ENCODE results near the gene KIAA0319L.
A peak's percentile ranks its signal among the peaks of the same experiment; 100 is the strongest.

The KIAA0319L gene

DNA sequence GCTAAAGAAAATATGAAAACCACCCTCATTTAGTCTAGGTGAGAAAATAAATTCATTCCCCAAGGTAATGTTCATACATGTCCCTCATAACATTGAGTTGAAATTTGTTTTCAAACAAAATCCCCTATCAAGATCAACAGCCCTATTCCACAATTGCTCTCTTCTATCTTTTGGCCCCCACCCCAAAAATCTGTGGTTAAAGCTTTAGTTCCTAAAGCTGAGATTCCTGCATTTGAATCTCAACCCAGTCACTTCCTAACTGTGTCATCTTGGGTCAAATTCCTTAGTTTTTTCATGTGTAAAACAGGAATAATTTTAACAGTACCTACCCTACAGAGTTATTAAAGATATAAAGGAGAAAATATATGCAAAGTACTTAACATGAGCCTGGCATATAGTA lies 22.0 kb downstream of the KIAA0319L start:
- no peak for DNase-seq

DNA sequence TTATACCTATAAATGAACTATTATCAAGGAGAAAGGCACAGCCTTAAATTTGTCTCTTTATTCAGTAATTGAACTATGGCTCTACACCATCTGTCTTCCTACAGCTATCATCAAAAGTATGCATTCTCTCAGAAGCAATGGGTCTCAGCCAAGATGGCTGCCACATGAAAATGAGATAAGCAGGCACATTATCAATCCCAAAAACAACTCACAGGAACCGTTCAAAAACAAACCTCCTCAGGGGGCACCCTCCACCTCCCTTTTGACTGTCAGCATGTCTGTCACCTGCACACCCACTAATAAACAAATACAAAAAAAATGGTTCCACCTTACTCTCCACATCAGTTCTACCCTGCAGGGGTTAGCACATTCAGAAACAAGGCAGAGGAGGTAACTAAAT lies 23.6 kb downstream of the KIAA0319L start:
- no peak for DNase-seq

DNA sequence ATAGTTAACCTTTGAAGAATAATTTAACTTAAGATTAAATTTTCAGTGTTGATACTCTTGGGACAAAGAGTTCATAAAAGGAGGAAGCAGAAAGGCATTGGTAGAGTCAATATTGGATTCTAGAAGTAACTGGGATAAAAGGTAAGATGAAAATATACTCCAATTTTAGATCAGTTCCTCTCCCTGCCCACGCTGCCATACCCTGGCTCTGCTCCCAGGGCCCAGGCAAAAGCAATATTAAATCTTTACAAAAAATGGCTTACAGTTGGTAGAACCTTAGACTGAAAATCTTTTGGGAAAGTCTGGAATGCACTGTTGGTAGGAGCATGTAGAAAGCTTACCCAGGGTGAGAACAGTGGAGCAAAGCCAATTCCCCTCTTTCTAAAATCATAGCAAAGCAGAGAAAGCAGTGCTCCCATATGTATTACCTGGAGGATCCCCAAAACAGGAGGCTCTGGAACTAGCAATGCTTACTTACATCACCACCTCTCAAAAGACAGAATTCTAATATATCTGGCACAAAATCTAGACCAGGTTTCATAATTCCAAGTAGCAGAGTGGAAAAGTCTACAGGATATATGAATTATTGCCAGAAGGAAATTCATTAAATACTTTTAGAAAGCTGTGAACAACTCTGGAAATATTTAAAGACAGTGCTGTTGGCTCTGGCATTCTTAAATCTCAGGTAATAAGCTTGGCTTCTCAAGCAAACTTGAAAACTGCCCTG lies 24.5 kb downstream of the KIAA0319L start:
- DNase-seq, result no peak

DNA sequence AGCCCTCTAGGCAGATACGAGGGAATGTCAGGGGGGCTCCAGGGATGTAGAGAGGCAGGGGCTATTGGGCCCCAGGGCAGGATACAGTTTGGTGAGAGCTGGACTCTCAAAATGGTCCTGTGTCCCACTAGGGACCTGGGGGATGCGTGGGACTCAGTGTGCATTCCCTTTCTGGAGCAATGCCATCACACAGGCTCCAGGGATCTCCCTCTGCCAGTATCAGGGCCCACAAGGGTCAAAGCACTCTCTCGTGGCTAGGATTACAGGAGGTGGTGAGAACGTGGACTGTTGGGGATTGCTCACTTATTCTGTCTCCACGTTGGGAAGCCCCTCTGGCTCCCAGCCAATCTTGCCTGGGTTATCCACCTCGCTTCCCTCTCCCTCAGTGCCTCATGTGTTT lies 25.8 kb downstream of the KIAA0319L start:
- DNase-seq, result no peak

DNA sequence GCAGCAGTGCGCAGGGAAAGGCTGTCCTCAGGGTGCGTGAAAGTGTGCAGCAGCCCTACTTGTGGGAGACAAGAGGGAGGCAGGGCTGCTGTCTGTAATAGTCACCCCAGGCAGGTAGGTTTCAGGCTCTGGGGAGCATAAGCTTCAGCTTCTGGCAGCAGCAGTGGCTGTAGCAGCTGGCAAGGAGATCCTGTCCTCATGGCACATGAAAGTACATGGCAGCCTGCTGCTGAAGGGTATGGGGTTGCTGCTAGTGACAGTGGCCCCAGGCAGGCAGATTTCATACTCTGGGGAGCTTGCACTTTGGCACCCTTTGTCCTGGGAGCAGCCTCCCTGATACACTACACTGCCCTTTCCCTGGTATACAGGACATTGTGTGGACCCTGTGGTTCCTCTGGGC lies 26.3 kb downstream of the KIAA0319L start:
- no peak for DNase-seq

DNA sequence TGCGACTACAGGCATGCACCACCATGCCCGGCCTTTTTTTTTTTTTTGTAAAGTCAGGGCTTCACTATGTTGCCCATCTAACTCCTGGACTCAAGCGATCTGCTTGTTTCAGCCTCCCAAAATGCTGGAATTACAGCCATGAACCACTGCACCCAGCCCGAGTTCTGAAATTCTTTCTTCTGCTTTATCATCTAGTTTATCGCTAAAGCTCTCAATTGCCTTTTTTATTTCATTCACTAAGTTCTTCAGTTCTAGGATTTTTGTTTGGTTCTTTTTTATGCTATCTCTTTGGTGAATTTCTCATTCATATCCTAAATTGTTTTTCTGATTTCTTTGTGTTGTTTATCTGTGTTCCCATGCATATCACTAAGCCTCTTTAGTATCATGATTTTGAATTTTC lies 27.0 kb downstream of the KIAA0319L start:
- no peak for DNase-seq

DNA sequence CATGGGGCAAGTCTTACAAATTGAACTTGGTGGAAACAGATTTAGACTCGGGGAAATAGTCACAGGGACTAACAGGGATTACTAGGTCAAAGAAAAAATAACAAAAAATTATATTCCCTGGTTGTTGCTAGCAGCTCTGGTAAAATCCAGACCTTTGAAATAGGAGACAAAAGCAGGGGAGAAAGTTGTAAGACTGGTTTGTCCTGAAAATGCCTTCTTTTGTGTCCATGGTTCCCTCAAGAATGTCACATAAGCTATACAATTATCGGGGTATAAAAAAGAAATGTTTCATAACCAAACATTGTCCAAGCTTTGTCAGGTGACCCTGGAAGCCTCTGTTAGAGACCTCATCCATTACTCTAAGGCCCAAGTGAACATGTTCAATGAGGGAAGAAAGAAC lies 33.1 kb downstream of the KIAA0319L start:
- DNase-seq, result no peak

DNA sequence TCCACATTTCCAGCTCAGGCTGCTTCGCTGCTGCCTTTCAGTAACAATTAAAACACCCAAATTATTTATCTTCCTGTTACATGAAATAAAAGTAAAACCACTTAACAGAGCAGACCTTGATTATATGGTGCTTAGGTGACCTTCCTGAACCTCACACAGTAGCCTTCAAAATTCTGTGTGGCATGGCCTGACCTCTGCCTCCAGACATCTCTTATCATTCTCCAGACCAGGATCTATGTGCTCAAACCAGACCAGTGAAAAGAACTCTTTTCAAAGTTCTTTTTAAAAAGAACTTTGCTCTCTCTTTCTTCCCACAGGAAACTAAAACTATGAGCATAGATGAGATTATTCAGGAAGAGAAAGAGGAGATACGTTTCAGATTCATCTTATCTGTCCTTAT lies 37.8 kb downstream of the KIAA0319L start:
- DNase-seq, result no peak

DNA sequence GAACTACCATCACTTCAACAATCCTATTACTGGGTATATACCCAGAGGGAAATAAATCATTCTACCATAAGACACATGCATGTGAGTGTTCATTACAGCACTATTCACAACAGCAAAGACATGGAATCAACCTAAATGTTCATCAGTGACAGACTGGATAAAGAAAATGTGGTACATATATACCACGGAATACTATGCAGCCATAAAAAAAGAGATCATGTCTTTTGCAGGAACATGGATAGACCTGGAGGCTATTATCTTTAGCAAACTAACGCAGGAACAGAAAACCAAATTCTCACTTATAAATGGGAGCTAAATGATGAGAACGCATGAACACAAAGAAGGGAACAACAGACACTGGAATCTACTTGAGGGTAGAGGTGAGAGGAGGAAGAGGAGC lies 39.0 kb downstream of the KIAA0319L start:
- no peak for DNase-seq

DNA sequence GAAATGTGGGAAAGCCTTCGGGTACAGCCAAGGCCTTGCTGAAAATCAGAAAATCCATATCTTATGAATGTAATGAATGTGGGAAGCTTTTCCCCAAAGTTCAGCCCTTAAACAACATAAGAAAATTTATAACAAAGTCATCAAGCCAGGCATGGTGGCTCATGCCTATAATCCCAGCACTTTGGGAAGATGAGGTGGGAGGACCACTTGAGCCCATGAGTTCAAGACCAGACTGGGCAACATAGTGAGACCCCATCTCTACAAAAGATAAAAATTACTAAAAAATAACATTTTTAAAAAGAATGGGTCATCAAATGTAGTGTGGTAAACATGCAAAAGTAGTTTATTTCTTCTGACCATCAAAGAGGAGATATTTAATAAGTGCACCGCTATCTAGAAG lies 45.9 kb downstream of the KIAA0319L start:
- DNase-seq, result no peak

DNA sequence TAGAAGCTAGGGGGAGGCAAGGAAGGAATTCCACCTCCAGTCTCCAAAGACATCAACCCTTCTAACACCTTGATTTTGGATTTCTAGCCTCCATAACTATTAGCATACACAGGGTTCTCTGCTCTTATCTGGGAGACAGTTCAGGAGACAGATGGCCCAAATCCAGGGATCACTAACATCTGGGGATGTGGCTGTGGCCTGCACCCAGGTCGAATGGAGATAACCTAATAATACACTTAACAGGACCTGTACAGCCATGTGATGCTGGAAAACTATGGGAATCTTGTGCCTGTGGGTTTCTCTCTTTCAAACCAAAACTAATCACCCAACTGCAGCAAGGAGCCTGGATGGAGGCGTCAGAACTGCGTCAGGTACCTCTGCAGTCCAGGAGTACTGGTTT lies 47.6 kb downstream of the KIAA0319L start:
- no peak for DNase-seq

DNA sequence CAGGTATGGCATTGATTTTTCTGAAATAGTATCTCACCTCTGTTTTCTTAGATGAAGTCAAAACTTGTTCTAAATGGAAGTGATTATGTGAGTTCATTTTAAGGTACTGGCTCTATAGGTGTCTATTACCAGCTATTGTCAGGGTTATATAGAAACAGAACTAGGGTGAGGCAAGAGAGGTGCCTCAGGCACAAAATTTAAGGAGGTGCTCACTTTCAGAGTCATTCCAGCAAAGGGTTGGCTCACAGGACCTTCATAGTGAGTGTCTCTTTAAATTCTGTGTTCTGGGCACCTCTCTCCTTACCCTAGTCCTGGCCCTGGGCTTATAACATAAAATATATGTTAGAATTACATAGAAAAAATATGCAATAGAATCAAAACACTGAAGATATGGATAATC lies 49.3 kb downstream of the KIAA0319L start:
- DNase-seq, result no peak

DNA sequence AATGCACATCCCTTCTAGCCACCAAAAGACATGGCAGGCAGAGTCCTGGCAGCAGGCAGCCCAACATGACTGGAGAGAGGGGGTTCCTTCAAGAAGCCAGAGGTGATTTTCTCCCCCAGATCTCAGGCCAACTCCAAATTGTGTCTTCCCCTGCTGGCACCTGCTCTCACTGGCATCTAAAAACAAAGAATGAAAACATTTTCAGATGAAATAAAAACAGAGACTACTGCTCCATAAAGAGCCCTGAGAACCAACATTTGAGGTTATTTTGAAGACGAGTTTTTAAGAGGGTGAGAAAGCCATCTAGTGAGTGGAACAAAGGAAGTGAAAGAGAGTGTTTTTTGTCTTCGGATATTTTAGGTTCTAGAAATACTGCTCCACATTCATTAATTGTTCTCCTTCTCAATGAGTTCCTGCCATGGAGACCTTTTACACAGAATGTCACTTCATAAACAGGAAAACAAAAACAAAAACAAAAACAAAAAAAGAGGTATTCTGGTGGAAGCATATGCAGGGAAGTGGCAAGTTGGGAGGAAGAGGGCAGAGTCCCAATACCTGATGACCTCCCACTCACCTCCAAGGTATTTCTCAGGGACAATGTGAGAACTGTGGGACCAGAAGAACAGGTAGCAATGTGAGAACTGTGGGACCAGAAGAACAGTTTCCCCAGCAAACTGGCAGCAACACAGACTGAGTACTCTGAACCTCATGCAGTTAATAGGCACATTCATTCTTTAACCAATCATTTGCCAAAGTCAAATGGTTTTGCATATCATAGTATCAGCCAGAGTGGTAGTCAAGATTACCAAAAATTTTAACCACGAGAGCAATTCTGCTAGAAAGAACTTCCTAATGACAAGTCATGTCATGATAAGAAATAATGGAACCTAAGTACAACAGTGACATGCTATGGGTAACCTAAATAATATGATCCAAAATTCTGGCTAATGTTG lies 50.0 kb downstream of the KIAA0319L start:
- DNase-seq, result no peak

DNA sequence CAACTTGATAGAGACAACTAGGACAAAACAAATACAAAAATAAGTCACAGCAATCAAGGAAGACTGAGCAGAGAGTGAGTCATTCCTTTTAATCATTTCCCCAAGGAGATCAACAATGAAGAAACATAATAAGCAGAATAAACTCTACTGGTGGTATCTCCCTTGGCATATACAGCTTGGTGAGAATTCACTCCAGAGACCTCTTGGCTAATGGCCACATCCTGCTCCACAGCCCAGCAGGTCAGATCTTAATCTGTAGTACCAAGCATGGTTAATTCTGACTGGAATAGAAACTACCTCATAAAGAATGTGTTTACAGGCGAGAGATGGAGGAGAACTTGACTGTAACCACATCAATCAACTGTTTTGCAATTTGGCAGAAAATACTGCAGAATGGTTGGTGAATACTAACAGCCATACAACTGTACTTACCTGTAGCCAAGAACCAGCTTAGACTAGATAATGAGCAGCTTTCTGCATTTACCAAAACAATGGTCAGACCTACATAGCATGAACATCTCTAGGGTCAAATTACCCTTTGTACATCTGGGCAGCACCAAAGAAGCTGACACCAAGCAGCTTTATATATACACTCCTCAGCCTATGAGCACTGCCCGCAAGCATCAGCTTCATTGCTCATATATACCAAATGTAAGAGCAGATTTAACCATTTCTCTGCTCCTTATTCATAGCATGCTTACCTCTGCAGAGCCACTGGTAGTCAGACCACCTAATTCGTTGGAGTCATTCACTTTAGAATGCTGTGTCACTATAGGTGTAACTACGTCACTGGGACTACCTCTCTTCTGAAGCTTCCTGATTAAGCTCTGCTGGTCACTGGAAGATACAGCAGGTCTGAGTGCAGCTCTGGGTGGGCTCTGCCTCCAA lies 51.0 kb downstream of the KIAA0319L start:
- peak; percentile 52 for DNase-seq

DNA sequence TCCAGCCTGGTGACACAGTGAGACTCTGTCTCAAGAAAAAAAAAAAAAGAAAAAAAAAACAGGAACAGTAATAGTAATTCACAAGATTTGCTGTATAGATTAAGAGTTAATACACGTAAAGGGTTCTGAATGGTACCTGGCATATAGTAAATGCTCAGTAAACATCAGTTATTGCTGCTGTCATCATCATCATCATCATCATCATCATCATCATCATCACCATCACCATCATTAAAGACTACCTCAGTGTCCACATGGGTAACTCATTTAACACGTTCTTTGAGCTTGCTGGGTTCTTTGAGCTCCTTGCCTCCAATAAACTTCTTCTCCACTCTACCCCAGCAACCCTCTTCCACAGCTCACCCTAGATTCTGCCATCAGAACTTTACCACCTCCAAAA lies 55.0 kb downstream of the KIAA0319L start:
- no peak for DNase-seq

DNA sequence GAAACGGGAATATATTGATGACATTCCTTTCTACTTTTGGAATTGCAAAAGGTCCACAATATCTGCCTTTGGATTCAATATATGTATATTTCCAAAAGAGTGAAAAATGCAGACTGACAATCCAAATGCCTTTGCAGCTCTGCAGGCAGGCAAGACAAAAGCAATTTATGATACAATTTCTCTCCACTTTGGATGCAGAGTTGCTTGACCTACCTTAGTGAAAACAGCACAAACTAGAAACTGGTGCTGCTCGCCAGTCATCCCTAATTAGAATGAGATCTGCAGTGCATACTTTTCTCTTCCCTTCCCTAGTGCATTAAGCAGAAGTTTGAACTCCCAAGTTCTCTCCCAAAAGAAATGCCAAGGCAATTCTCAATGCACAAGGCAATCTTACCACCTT lies 56.8 kb downstream of the KIAA0319L start:
- no peak for DNase-seq

DNA sequence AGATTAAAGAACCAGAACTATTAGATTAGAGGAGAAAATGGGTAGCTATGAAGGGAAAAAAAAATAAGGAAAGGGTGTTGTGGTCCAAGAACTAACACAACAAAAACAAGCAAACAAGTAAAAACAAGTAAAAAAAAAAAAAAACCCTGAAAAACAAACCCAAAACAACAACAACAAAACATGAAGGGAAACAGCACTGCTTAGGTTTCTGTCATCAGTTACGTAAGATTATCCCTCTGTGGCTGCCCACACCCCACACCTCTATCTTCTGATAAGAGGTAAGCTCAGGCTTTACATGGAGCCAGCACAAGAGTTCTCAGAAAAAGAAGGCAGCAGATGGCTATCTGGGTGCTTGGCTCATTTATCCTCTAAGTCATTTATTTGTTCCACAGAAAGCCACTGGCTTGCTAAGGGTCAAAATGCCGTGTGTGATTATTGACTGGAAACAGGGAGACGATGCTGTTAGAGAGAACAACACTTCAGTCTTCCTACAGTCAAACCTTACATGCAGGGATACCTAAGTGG lies 57.5 kb downstream of the KIAA0319L start:
- peak; percentile 32 for DNase-seq

DNA sequence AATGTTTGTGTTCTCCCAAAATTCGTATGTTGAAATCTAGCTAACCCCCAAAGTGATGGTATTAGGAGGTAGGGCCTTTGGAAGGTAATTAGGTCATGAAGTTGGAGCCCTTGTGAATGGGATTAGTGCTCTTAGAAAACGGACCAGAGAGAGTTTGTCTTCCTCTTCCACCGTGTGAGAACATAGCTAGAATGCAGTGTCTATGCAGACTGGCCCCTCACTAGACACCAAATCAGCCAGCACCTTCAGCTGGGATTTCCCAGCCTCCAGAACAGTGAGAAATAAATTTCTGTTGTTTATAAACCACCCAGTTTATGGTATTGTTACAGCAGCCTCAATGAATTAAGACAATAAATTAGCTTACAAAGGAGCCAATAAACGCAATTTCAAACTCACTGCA lies 58.0 kb downstream of the KIAA0319L start:
- DNase-seq, result no peak

DNA sequence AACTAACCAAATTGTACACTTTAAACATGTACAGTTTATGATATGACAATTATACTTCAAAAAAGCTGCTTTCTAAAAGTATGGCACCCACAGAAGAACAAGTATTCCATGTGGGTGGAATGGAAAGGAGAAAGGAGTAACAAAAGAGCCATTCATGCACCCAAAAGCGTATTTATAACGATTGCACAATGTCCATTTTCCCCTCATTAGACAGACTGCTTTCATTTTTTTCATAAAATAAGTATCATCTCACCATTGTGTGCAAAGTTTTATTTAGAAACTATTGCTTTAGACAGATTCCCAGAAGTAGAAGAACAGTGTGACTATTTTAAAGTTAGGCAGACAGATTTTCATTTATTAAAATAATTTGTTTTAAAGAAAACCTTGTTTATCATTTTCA lies 59.6 kb downstream of the KIAA0319L start:
- no peak for DNase-seq

DNA sequence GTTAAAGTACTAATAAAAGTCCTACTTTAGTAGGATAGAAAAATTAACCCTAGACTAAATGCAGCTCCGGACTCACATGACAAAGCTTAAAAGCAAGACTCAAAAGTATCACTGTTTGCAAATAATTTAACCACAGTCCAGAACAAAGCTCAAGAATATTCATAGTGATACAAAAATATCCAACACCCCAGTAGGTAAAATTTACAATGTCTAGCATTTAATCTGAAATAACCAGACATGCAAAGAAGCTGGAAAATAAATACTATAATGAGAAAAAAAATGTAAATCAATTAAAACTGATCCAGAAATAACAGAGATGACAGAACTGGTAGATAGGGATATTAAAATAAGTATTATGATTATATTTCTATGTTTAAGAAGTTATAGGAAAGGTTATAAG lies 67.0 kb downstream of the KIAA0319L start:
- no peak for DNase-seq

DNA sequence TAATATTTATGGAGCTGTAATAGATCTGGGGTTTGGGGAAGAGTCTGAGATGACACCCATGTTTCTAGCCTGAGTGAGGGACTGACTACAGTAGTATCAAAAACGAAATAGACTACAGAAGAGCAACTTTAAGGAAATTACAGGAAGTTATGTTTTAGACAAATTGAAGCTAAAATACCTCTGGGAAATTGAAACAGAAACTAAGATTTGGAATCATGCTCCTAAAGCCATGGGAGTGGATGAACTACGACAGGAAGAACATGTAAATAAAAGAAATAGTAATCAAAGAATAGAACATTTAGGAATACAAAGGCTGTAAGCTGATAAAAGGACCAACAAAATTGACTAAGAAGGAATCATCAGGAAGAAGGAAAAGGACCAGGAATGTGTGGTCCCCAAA lies 68.9 kb downstream of the KIAA0319L start:
- DNase-seq, result no peak

DNA sequence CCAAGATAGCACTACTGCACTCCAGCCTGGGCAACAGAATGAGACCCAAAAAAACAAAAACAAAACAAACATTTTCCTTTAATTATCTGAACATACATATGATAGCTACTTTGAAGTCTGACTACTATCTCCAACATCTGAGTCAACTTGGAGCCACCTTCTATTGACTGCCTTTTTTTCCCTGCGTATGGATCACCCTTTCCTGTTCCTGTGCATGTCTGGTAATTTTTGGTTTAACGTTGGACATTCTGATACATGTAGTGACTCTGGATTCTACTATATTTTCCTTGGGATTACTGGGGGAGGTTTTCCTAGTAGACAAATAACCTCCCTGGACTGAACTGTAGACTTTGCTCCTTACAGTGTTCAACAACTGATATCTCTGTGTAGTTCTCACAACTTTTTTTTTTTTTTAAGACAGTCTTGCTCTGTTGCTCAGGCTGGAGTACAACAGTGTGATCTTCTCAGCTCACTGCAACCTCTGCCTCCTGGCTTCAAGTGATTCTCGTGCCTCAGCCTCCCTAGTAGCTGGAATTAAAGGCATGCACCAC lies 70.3 kb downstream of the KIAA0319L start:
- DNase-seq, result no peak

DNA sequence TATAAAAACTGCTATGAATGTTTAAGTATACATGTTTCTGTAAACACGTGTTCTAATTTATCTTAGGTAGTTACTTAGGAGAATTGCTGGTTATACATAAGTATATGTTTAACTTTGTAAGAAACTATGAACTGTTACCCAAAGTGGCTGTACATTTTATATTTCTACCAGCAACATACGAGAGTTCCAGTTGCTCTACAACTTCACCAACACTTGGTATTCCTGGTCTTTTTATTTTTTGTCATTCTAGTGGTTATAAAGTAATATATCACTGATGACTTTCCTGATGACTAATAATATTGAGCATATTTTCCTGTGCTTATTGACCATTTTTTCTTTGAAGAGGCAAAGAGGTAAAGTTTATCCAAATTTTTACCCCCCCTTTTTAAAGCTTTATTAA lies 76.0 kb downstream of the KIAA0319L start:
- DNase-seq, result no peak

All from stimulated activated CD8-positive, alpha-beta memory T cell treated with anti-CD3 and anti-CD28 coated beads, Interleukin-4, amount 100 ng/mL, for 48 hours (primary cell).